Frontal cortex (tissue), 4 donors: ENCODE results near the gene CD79A. TPM values are rescaled to one million over a fixed set of nuclear protein-coding genes. Genes with fewer than 3 reads are reported as not detected.

ENCODE experiments used
- DNase-seq, 2 donors: peaks; one replicate each; pipeline ENCODE4 v3.0.0; 2012; ENCODE audit warnings: low spot score in 2 of 2
- FAIRE-seq: peaks from 2 replicates; lab custom pipeline; 2012; peaks lifted over from hg19 to GRCh38; lab: Jason Lieb, UNC
- small RNA-seq: library from RNA; depleted of rRNA; stranded (forward); fragments of <200 nt; gene quantifications from one replicate; pipeline ENCODE3, GENCODE V24; 2014
- total RNA-seq: library from RNA; depleted of rRNA; stranded (reverse); fragments of >200 nt; gene quantifications from one replicate; pipeline ENCODE4 v1.2.3, GENCODE V29; 2014
- donor health status: control.
- donor health status: control.
- donor health status: control.

Gene CD79A
- total RNA-seq, 1 donor from 2014 or later = not detected

GRCh38 chr19:41927497-41928192 lies 50.6 kb downstream of the CD79A start:
- DNase-seq = peak in 1 of 2 donors; percentile 51

GRCh38 chr19:41928221-41928683 lies 51.2 kb downstream of the CD79A start, which contains the start of gene ERFL:
Gene ERFL, minus strand, starts transcription at chr19:41928449. Its CDS starts 15,530 bp downstream, at chr19:41912919.
- DNase-seq = peak in 1 of 2 donors; percentile 48
- no peak for FAIRE-seq

More at GRCh38 chr19:41927497-41928192, 50.6 kb downstream of the CD79A start:
- no peak for FAIRE-seq

DNA sequence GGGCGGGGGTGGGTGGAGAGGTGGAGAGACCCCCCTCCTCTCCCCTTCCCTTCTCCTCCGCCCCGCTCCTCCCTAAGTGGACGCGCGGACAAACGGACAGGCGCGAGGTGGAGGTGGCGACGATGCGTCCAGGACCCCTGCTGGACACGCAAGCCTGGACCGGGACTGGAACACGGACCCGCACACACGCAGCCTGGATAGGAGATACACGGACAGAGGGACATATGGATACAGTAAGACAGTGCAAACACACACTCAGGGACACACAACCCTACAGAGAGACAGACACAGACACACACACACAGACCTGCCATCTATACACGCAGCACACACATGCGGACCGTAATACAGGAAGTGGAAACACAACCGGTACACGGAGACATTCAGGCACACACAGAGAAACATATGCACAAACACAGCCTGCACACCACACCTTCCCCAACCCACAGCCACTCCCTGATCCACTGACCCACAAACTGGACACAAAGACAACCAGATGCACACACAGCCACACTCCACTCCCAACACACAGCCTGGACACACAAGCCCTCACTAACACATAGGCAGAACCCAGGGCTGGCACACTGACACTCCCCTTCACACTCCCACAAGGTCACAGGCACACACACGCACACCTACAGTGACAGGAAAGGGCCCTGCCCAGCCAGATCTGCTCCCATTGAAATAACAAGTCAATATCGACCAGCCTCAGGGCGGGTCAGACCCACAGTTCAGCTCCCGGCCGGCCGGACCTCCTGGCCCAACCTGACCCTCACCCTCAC lies 51.9 kb downstream of the CD79A start:
- no peak for FAIRE-seq
- no peak for DNase-seq

GRCh38 chr19:41929536-41930071 lies 52.5 kb downstream of the CD79A start:
- no peak for DNase-seq
- no peak for FAIRE-seq

- DNase-seq (no peak), FAIRE-seq (no peak)
Observed at GRCh38 chr19:41930322-41930722, 53.2 kb downstream of the CD79A start.

Small RNA genes within 50 kb of the gene (small RNA-seq; reads per million reads assigned to genes)
- gene MIR6797 = not detected

Other genes with a start within 250 kb of the CD79A start
- gene CEACAM7, start 189.0 kb upstream of the CD79A start, total RNA-seq = not detected
- not detected for gene CEACAM5, start 168.7 kb upstream of the CD79A start, total RNA-seq
- not detected for gene CEACAM6, start 121.7 kb upstream of the CD79A start, total RNA-seq
- not detected for gene CEACAM3, start 80.7 kb upstream of the CD79A start, total RNA-seq
- gene LYPD4, start 32.6 kb upstream of the CD79A start, total RNA-seq = not detected
- not detected for gene DMRTC2, start 32.2 kb upstream of the CD79A start, total RNA-seq
- gene RPS19, start 17.0 kb upstream of the CD79A start, total RNA-seq = 395 TPM
- 10.2 TPM for gene ARHGEF1, start 5.9 kb downstream of the CD79A start, total RNA-seq
- not detected for gene ERFL, start 51.2 kb downstream of the CD79A start, total RNA-seq
- 90.9 TPM for gene RABAC1, start 82.0 kb downstream of the CD79A start, total RNA-seq
- 149 TPM for gene ATP1A3, start 117.0 kb downstream of the CD79A start, total RNA-seq
- 13.9 TPM for gene GRIK5, start 192.9 kb downstream of the CD79A start, total RNA-seq
- gene ZNF574, start 198.9 kb downstream of the CD79A start, total RNA-seq = 13.5 TPM